GM18907 (cell line): ENCODE results near the gene ZNF853.
"Not testable (repeated sequence)": the region's sequence is repeated elsewhere in the genome, so short reads cannot be mapped to it uniquely, and the experiment has no call there.

ENCODE experiments used
- ATAC-seq: cut with Tn5 transposase; IDR thresholded peaks from one replicate; pipeline ENCODE4 v1.9.1; 2021; ENCODE audit warnings: mild to moderate bottlenecking, moderate library complexity; ENCODE audit not compliant: unreplicated experiment

The ZNF853 gene

DNA sequence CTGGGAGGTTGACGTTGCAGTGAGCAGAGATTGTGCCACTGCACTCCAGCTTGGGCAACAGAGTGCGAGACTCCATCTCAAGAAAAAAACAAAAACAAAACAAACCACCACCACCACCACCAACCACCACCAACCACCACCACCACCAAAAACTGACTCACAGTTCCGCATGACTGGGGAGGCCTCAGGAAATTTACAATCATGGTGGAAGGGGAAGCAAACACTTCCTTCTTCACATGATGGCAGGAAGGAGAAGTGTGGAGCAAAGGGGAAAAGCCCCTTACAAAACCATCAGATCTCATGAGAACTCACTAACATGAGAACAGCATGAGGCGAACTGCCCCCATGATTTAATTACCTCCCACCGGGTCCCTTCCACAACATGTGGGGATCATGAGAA is 19.6 kb downstream of the ZNF853 start:
- not testable (repeated sequence) for ATAC-seq

GRCh38 chr7:6636741-6637543 is 21.5 kb downstream of the ZNF853 start, which contains the start of gene ZNF316:
Gene ZNF316 (plus strand): TSS chr7:6637318. CDS start chr7:6642410, 5,092 bp downstream.
- peak; percentile 63 for ATAC-seq

GRCh38 chr7:6637544-6638229 is 22.3 kb downstream of the ZNF853 start:
- peak; percentile 81 for ATAC-seq

DNA sequence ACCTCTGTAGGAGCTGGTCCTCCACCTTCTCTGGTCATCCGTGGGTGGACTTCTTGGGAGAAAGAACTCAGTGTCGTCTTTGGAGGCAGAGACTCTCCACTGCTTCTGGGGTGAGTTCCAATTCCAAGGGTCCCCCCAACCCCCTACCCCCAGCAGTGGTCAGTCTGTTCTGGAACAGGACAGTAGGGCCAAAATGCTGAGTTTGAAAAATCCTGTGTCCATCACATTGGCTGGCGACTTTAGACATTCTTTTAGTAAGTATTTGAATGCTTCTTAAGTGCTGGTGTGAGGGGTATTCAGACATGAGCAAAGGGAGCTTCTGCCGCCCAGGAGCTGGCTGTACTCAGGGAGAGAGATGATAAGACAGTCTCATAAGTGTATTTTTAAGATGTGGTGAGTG is 23.6 kb downstream of the ZNF853 start:
- no peak for ATAC-seq

- no peak for ATAC-seq
These were observed 24.2 kb downstream of the ZNF853 start for GRCh38 chr7:6639627-6640026.

DNA sequence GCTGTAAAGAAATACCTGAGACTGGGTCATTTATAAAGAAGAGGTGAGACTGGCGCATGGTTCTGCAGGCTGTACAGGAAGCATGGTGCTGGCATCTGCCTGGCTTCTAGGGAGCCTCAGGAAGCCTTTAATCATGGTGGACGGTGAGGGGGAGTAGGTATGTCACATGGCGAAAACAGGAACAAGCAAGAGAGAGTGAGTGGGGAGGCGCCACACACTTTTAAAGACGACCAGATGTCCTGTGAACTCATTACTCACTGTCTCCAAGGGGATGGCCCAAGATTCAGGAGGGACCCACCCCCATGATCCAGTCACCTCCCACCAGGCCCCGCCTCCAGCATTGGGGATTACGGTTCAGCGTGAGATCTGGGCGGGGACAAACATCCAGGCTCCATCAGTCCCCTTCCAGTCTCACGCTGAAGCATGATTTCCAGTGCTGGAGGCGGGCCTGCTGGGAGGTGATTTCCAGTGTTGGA is 24.9 kb downstream of the ZNF853 start:
- ATAC-seq, result no peak

- ATAC-seq, result no peak
These were observed 26.1 kb downstream of the ZNF853 start for GRCh38 chr7:6641305-6642035.

GRCh38 chr7:6642239-6642839 is 26.9 kb downstream of the ZNF853 start:
- ATAC-seq, result no peak

GRCh38 chr7:6642861-6643640 is 27.6 kb downstream of the ZNF853 start:
- ATAC-seq, result no peak

- no peak for ATAC-seq
These were observed 28.7 kb downstream of the ZNF853 start for GRCh38 chr7:6643915-6644625.

GRCh38 chr7:6644728-6645127 is 29.3 kb downstream of the ZNF853 start:
- no peak for ATAC-seq

- no peak for ATAC-seq
These were observed 31.1 kb downstream of the ZNF853 start for GRCh38 chr7:6646465-6646864.

- ATAC-seq, result no peak
These were observed 31.7 kb downstream of the ZNF853 start for GRCh38 chr7:6647080-6647479.

GRCh38 chr7:6647541-6647940 is 32.1 kb downstream of the ZNF853 start:
- ATAC-seq, result no peak

- ATAC-seq, result no peak
These were observed 32.8 kb downstream of the ZNF853 start for GRCh38 chr7:6648066-6648814.

DNA sequence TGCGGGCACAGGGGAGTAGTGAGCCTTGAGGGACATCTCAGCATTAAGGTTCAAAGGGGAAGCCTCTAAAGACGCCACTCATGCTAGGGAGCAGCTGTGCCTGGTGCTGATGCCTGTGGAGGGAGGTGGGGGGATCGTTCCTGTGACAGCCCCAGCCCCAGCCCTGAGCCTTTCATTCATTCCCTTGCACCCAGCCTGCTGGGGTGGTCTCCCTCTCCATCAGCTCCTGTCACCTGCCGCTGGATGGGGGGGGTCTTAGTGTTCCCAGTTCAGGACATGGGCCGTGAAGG is 33.4 kb downstream of the ZNF853 start:
- ATAC-seq, result no peak

- ATAC-seq, result no peak
These were observed 34.0 kb downstream of the ZNF853 start for GRCh38 chr7:6649241-6649961.

- no peak for ATAC-seq
These were observed 34.7 kb downstream of the ZNF853 start for GRCh38 chr7:6650086-6650485.
